ENCODE results near the gene PLPP4. TPM values are rescaled to one million over a fixed set of nuclear protein-coding genes. Genes with fewer than 3 reads are reported as not detected.

PLPP4 gene
- total RNA-seq, 1 experiment from 2014 or later = not detected

GRCh38 chr10:120480848-120481247 lies 23.8 kb downstream of the PLPP4 start (continued):
- TF ChIP-seq, protein P1, sequence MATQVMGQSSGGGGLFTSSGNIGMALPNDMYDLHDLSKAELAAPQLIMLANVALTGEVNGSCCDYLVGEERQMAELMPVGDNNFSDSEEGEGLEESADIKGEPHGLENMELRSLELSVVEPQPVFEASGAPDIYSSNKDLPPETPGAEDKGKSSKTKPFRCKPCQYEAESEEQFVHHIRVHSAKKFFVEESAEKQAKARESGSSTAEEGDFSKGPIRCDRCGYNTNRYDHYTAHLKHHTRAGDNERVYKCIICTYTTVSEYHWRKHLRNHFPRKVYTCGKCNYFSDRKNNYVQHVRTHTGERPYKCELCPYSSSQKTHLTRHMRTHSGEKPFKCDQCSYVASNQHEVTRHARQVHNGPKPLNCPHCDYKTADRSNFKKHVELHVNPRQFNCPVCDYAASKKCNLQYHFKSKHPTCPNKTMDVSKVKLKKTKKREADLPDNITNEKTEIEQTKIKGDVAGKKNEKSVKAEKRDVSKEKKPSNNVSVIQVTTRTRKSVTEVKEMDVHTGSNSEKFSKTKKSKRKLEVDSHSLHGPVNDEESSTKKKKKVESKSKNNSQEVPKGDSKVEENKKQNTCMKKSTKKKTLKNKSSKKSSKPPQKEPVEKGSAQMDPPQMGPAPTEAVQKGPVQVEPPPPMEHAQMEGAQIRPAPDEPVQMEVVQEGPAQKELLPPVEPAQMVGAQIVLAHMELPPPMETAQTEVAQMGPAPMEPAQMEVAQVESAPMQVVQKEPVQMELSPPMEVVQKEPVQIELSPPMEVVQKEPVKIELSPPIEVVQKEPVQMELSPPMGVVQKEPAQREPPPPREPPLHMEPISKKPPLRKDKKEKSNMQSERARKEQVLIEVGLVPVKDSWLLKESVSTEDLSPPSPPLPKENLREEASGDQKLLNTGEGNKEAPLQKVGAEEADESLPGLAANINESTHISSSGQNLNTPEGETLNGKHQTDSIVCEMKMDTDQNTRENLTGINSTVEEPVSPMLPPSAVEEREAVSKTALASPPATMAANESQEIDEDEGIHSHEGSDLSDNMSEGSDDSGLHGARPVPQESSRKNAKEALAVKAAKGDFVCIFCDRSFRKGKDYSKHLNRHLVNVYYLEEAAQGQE (IDR thresholded peaks at IDR 0.05; ENCODE audit: low read depth) = no peak
- TF ChIP-seq EGR1 (IDR thresholded peaks at IDR 0.05; ENCODE audit: low read depth) = no peak
- TF ChIP-seq SP1 (IDR thresholded peaks at IDR 0.05; ENCODE audit: low read depth) = no peak
- TF ChIP-seq SIN3A (IDR thresholded peaks at IDR 0.05; ENCODE audit: low read depth) = no peak

- 0 out of 2 replicates have a peak, but pooled peaks cover 7% of the 10 kb centered on the region for H3K27me3 ChIP-seq (ENCODE audit: insufficient read depth, low read length)
- no peaks in the 10 kb centered on the region for H3K36me3 ChIP-seq (ENCODE audit: control insufficient read depth in 1 of 2, insufficient read depth in 2 of 2, low read length in 2 of 2)
- no TSS peak for BruUV-seq (replicated peaks)
- ChIA-PET POLR2A (no interaction called here), CTCF (no interaction called here), RAD21 (ENCODE audit: low non-redundant PET in 1 of 2, low total read pairs in 2 of 2, uncharacterized antibody in 2 of 2, unreplicated experiment in 2 of 2) (no interaction called here)
- no peak for ATAC-seq
- TF ChIP-seq YY1 (IDR thresholded peaks at IDR 0.05; ENCODE audit: extremely low read depth, insufficient replicate concordance, low read depth, low read length) (no peak), RAD21 (IDR thresholded peaks at IDR 0.05; ENCODE audit: low read depth) (no peak), CBX3 (IDR thresholded peaks at IDR 0.05; ENCODE audit: low read depth) (no peak), POLR2AphosphoS5 (IDR thresholded peaks at IDR 0.05; ENCODE audit: low read depth, low read length) (no peak), CEBPB (IDR thresholded peaks at IDR 0.05; ENCODE audit: low read depth) (no peak), TCF7L2 (IDR thresholded peaks at IDR 0.05; ENCODE audit: borderline replicate concordance, extremely low read depth, insufficient read depth, insufficient read length) (no peak), SP1 (IDR thresholded peaks at IDR 0.05; ENCODE audit: low read depth) (no peak), ZNF274 (IDR thresholded peaks at IDR 0.05; ENCODE audit: low read depth, low read length) (no peak), POLR2A (IDR thresholded peaks at IDR 0.05; ENCODE audit: borderline replicate concordance, extremely low read depth, insufficient read depth, insufficient read length) (no peak)
- TF ChIP-seq, protein P2, sequence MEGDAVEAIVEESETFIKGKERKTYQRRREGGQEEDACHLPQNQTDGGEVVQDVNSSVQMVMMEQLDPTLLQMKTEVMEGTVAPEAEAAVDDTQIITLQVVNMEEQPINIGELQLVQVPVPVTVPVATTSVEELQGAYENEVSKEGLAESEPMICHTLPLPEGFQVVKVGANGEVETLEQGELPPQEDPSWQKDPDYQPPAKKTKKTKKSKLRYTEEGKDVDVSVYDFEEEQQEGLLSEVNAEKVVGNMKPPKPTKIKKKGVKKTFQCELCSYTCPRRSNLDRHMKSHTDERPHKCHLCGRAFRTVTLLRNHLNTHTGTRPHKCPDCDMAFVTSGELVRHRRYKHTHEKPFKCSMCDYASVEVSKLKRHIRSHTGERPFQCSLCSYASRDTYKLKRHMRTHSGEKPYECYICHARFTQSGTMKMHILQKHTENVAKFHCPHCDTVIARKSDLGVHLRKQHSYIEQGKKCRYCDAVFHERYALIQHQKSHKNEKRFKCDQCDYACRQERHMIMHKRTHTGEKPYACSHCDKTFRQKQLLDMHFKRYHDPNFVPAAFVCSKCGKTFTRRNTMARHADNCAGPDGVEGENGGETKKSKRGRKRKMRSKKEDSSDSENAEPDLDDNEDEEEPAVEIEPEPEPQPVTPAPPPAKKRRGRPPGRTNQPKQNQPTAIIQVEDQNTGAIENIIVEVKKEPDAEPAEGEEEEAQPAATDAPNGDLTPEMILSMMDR (IDR thresholded peaks at IDR 0.05 in 2 of 3, conservative IDR thresholded peaks at IDR 0.05 in 1 of 3; ENCODE audit: borderline replicate concordance in 1 of 3, insufficient read depth in 1 of 3, low read depth in 2 of 3, low read length in 2 of 3) = no peak
- no peak overlapping the region for H3K4me3 ChIP-seq (replicated peaks in 1 of 2; ENCODE audit: low read depth in 1 of 2, low read length in 2 of 2)
- intact Hi-C loops (cut with micrococcal nuclease) = no loop called here
- no peaks in the 10 kb centered on the region for H3K9me2 ChIP-seq (ENCODE audit: insufficient read depth)
- H3K4me1 ChIP-seq (ENCODE audit: control insufficient read depth in 1 of 2, insufficient read depth in 2 of 2, low read length in 2 of 2) = no peaks in the 10 kb centered on the region
- H2AFZ ChIP-seq (ENCODE audit: low read depth, low read length, poor library complexity, severe bottlenecking) = no peak overlapping the region
- no peak overlapping the region for H3K27ac ChIP-seq (ENCODE audit: low read depth, low read length)
- H3K4me2 ChIP-seq (ENCODE audit: low read length) = no peak overlapping the region
- DNase-seq (ENCODE audit: low read depth, low spot score) = no peak
- no peaks in the 10 kb centered on the region for H3K79me2 ChIP-seq (ENCODE audit: insufficient read depth, low read length)
- H3K9ac ChIP-seq (ENCODE audit: low read length) = no peak overlapping the region
- no peaks in the 10 kb centered on the region for H4K20me1 ChIP-seq (ENCODE audit: insufficient read depth)
- no peaks in the 10 kb centered on the region for H3K9me3 ChIP-seq (ENCODE audit: control insufficient read depth in 1 of 2, insufficient read depth in 1 of 2, low read depth in 1 of 2, low read length in 2 of 2)
These were observed 26.0 kb downstream of the PLPP4 start for GRCh38 chr10:120483006-120483405.
